Measurements from ENCODE around the gene CACUL1. TPM values are rescaled to one million over a fixed set of nuclear protein-coding genes. Genes with fewer than 3 reads are reported as not detected.

Gene CACUL1
- total and polyA plus RNA-seq, 9 of the 15 experiments (the other 6 are each of a cell fraction or from before 2014, with no cell fraction given) = 4.5 to 17.1 (median 13.5) TPM

DNA sequence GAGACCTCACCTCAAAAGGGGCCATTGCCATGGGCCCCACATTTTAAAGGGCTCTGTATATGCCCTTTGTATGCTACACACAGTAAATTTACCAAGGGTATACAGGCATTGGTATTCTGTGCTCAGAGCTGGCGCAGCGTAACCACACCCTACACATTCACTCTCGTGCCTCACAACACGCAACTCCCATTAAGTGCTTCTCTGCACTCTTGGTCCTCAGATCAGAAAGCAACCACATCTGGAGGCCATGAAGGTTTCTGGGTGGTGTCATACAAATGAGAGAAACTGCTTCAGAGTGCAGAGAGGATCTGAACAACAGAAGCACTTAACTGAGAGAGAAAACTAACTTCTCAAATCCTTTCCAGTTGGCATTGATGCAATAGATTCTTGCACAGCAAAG lies 9.4 kb upstream of the CACUL1 start:
- BruUV-seq (replicated peaks) = no TSS peak
- WGBS (ENCODE audit: insufficient coverage, low coverage, missing lambda C conversion rate) = 75% methylated on average over 3 of the region's 4 CpGs
- Histone ChIP-seq H3K9me1 (ENCODE audit: control insufficient read depth, insufficient read depth, low read length) (no peaks in the 10 kb centered on the region), H3K9ac (ENCODE audit: insufficient read depth in 1 of 2, low read depth in 2 of 2, low read length in 2 of 2) (no peak overlapping the region), H3K79me2 (ENCODE audit: control insufficient read depth, insufficient read depth, low read length) (no peaks in the 10 kb centered on the region), H3K4me1 (replicated peaks in 1 of 2; ENCODE audit: control insufficient read depth in 2 of 2, insufficient read depth in 2 of 2, low read length in 2 of 2) (peaks cover 0 to 14% of the 10 kb centered on the region in 2 experiments; a peak in 3 of 5 replicates), H3K4me3 (no peak overlapping the region), H3K36me3 (ENCODE audit: control insufficient read depth, insufficient read depth, low read length) (no peaks in the 10 kb centered on the region), H2AFZ (ENCODE audit: low read depth, low read length) (no peak overlapping the region), H3K27ac (ENCODE audit: extremely low read depth, low read depth, low read length) (no peak overlapping the region), H3K27me3 (ENCODE audit: control insufficient read depth in 2 of 2, insufficient read depth in 2 of 2, low read length in 2 of 2) (no peaks in the 10 kb centered on the region), H3K9me3 (replicated peaks; ENCODE audit: control insufficient read depth, insufficient read depth, low read depth, low read length) (no peaks in the 10 kb centered on the region), H3K4me2 (ENCODE audit: insufficient read depth, low read length) (no peak overlapping the region), H4K20me1 (replicated peaks; ENCODE audit: control insufficient read depth, insufficient read depth, low read length) (no peaks in the 10 kb centered on the region)
- no peak for DNase-seq (ENCODE audit: extremely low read depth in 1 of 4, low spot score in 3 of 4)
- intact Hi-C loops (cut with micrococcal nuclease) = no loop called here
- ATAC-seq = no peak
- ChIA-PET CTCF (ENCODE audit: low intra/inter-chr PET ratio) (no interaction called here), POLR2A (no interaction called here)
- TF ChIP-seq MTA1 (IDR thresholded peaks at IDR 0.05; ENCODE audit: borderline replicate concordance) (no peak), HNRNPLL (IDR thresholded peaks at IDR 0.05; ENCODE audit: low read depth, low read length, poor library complexity, severe bottlenecking) (no peak), IFI16 (CRISPR knock-in tag; IDR thresholded peaks at IDR 0.05) (no peak)
- in situ Hi-C loops (cut with MboI) = no loop called here
- FAIRE-seq = no peak

GRCh38 chr10:118763202-118763988 lies 8.6 kb upstream of the CACUL1 start:
- H3K36me3 ChIP-seq (ENCODE audit: control insufficient read depth, insufficient read depth, low read length) = no peaks in the 10 kb centered on the region
- TF ChIP-seq FOSL1 (tag; conservative IDR thresholded peaks at IDR 0.05) = peak; percentile 55; the same call in 1 of the 2 replicates
- no peak for TF ChIP-seq MAFK (IDR thresholded peaks at IDR 0.05; ENCODE audit: low read length)
- H3K9ac ChIP-seq (ENCODE audit: insufficient read depth in 1 of 2, low read depth in 2 of 2, low read length in 2 of 2) = no peak overlapping the region
- in situ Hi-C loops (cut with MboI) (no loop called here), intact Hi-C loops (cut with micrococcal nuclease) (no loop called here)
- no peaks in the 10 kb centered on the region for H4K20me1 ChIP-seq (replicated peaks; ENCODE audit: control insufficient read depth, insufficient read depth, low read length)
- H3K27me3 ChIP-seq (ENCODE audit: control insufficient read depth in 2 of 2, insufficient read depth in 2 of 2, low read length in 2 of 2) = no peaks in the 10 kb centered on the region
- ATAC-seq = no peak
- BruUV-seq (replicated peaks) = no TSS peak
- peaks cover 0 to 11% of the 10 kb centered on the region in 2 experiments; a peak in 3 of 5 replicates for H3K4me1 ChIP-seq (replicated peaks in 1 of 2; ENCODE audit: control insufficient read depth in 2 of 2, insufficient read depth in 2 of 2, low read length in 2 of 2)
- no peak overlapping the region for H2AFZ ChIP-seq (ENCODE audit: low read depth, low read length)
- POLR2A ChIA-PET = no interaction called here
- H3K27ac ChIP-seq (ENCODE audit: extremely low read depth, low read depth, low read length) = no peak overlapping the region
- FAIRE-seq = no peak
- no peaks in the 10 kb centered on the region for H3K79me2 ChIP-seq (ENCODE audit: control insufficient read depth, insufficient read depth, low read length)
- H3K4me3 ChIP-seq = no peak overlapping the region
- H3K9me3 ChIP-seq (replicated peaks; ENCODE audit: control insufficient read depth, insufficient read depth, low read depth, low read length) = no peaks in the 10 kb centered on the region
- H3K4me2 ChIP-seq (ENCODE audit: insufficient read depth, low read length) = no peak overlapping the region
- H3K9me1 ChIP-seq (ENCODE audit: control insufficient read depth, insufficient read depth, low read length) = no peaks in the 10 kb centered on the region
- CTCF ChIA-PET (ENCODE audit: low intra/inter-chr PET ratio) = no interaction called here
- DNase-seq (ENCODE audit: extremely low read depth in 1 of 4, low spot score in 3 of 4) = no peak
- 42% methylated on average over 3 of the region's 3 CpGs for WGBS (ENCODE audit: insufficient coverage, low coverage, missing lambda C conversion rate)

Measured in K562 (cell line).